Natural killer cell treated with Interleukin-12 subunit alpha and Interleukin-12 subunit beta and Interleukin-15 and Interleukin-18, amount 100 ng/mL, for 72 hours (primary cell): Measurements from ENCODE around the gene PSG2. TPM values are rescaled to one million over a fixed set of nuclear protein-coding genes. Genes with fewer than 3 reads are reported as not detected.
"Not testable (repeated sequence)": the region's sequence is repeated elsewhere in the genome, so short reads cannot be mapped to it uniquely, and the experiment has no call there.

Experiments
- ATAC-seq, 2 donors: fragments of 150-1000 bp; cut with Tn5 transposase in 1 of 2; sonication (Bioruptor Pico), chemical (Tn5 transposase) in 1 of 2; 2 replicates each; pipeline ENCODE4 v1.10.0; 2021
- DNase-seq: peaks from one replicate; pipeline ENCODE4 v3.0.0; 2022; ENCODE audit warnings: low spot score
- H3K27ac Mint-ChIP-seq, 2 donors: 1 replicate in 1 of 2; 2 replicates in 1 of 2; pipeline ENCODE4 v1.8.0; 2022; ENCODE audit warnings: mixed read lengths in 2 of 2, mild to moderate bottlenecking in 1 of 2, moderate library complexity in 1 of 2
- H3K27me3 Mint-ChIP-seq, 2 donors: 1 replicate in 1 of 2; 2 replicates in 1 of 2; pipeline ENCODE4 v1.8.0; 2022; ENCODE audit warnings: mixed read lengths in 2 of 2
- H3K36me3 Mint-ChIP-seq: one replicate; pipeline ENCODE4 v1.8.0; 2022; ENCODE audit warnings: mixed read lengths
- H3K4me1 Mint-ChIP-seq, 2 donors: 1 replicate in 1 of 2; 2 replicates in 1 of 2; pipeline ENCODE4 v1.8.0; 2022; ENCODE audit warnings: low read depth in 2 of 2, mixed read lengths in 2 of 2, mild to moderate bottlenecking in 1 of 2
- H3K4me3 Mint-ChIP-seq: one replicate; pipeline ENCODE4 v1.8.0; 2022; ENCODE audit warnings: mixed read lengths
- H3K9me3 Mint-ChIP-seq: 2 replicates; pipeline ENCODE4 v1.8.0; 2022; ENCODE audit warnings: mixed read lengths
- total RNA-seq, 2 donors: library from RNA; stranded (reverse); gene quantifications; one replicate each; pipeline ENCODE4 v1.2.3, GENCODE V29; 2022

PSG2 gene
- total RNA-seq, 2 donors from 2014 or later: not detected

DNA sequence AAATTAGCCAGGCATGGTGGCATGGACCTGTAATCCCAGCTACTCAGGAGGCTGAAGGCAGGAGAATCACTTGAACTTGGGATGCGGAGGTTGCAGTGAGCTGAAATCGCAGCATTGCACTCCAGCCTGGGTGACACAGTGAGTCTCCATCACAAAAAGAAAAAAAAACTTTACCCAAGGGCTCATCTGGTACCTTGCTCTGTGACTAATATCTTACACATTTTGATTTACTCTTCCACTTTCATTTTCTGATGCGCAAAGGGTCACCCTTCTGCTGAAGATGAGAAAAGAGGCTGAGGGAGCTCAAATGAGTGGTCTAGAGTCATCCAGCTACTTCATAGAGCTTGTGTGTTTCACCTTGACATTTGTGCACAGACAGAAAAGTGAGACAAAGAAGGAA is 34.5 kb downstream of the PSG2 start:
- not testable (repeated sequence) for H3K36me3 Mint-ChIP-seq, DNase-seq, H3K27ac Mint-ChIP-seq, ATAC-seq, H3K4me3 Mint-ChIP-seq, H3K9me3 Mint-ChIP-seq, H3K4me1 Mint-ChIP-seq
- peaks cover 4 to 16% of the 10 kb centered on the region in 2 donors for H3K27me3 Mint-ChIP-seq

DNA sequence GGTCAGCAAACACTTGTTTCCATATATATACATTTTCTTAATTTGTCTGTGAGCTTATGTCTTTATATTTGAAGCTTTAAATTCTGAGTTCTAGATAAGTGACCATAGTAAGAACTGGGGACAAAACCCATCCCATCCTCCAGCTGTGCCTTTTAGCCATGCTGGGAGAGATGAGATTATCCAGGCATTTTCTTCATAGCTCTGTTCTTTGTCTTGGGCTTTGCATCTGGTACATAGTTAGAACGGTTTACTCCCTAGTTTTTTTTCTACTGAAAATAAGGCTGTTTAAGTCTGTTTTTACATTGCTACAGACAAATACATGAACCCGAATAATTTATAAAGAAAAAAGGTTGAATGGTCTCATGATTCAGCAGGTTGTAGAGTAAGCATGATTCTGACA is 35.9 kb downstream of the PSG2 start:
- H3K9me3 Mint-ChIP-seq, ATAC-seq, H3K4me1 Mint-ChIP-seq, H3K4me3 Mint-ChIP-seq, H3K27ac Mint-ChIP-seq, H3K36me3 Mint-ChIP-seq, DNase-seq: not testable (repeated sequence)
- H3K27me3 Mint-ChIP-seq: peaks cover 4 to 16% of the 10 kb centered on the region in 2 donors

DNA sequence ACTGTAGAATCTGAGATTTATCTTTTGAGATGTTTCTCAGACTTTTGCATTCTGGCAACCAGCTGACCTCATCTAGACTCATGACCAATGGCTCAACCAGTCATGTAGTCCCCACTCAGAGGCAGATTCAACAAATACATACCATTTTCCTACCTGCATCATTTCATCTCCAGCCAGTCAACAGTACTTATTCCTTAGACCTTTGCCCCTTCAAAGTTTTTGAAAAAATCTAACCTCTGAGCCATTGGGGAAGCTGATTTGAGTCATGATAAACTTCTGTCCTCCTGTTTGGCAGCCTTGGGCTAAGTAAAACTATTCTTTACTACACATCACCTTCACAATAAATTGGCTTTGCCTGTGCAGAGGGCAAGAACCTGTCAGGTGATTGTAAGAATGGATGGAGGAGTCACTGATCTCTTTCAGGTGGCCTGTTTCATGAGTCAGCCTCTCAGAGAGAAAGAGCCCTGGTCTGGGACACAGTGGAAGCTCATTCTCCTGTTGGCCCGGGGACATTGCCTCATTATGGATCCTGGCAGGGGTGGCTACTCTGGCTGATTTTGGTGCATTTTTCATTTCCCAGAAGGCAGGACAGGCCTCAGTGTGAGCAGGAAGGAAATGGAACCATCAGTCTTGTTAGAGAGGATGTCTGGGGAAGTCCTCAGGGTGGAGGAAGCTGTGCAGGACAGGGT is 38.9 kb downstream of the PSG2 start:
- H3K27ac Mint-ChIP-seq, H3K36me3 Mint-ChIP-seq, H3K4me1 Mint-ChIP-seq, DNase-seq, H3K9me3 Mint-ChIP-seq, H3K4me3 Mint-ChIP-seq, ATAC-seq: not testable (repeated sequence)
- H3K27me3 Mint-ChIP-seq: peaks cover 2 to 13% of the 10 kb centered on the region in 2 donors

DNA sequence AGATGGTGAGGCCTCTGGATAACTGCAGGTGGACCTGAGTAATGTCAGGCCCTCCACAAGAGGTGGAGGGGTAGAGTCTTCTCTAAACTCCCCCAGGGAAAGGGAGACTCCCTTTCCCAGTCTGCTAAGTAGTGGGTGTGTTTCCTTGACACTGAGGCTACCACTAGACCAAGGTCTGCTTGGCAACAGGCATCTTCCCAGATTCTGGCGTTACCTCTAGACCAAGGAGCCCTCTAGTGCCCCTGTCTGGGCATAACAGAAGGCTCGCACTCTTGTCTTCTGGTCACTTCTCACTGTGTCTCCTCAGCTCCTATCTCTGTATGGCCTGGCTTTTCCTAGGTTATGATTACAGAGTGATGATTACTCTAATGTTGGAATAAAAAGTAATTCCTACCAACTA is 50.9 kb downstream of the PSG2 start:
- not testable (repeated sequence) for H3K4me1 Mint-ChIP-seq, H3K4me3 Mint-ChIP-seq, H3K9me3 Mint-ChIP-seq, H3K27ac Mint-ChIP-seq, DNase-seq, H3K36me3 Mint-ChIP-seq, ATAC-seq
- H3K27me3 Mint-ChIP-seq: peaks cover 32 to 35% of the 10 kb centered on the region in 2 donors

DNA sequence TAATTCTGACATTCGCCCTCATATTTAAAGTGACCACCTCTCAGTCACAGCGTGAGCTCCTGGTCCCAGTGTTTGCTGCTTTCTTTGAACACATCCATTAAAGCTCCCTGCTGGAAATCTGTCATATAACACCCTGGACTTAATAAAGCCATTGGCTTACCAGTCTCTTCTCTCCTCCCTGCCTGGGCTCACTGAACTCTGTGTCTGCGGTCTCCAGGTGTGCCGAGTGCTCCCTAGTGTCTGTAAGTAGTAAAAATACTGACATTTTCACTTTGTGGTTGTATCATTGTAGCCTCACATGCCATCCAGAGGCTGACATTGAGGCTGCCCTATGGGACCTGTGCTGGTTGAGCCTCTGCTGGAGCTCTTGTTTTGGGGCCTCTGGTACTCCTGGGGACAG is 53.6 kb downstream of the PSG2 start:
- ATAC-seq (no peak), DNase-seq (no peak)
- Mint-ChIP-seq H3K27ac (no peak overlapping the region), H3K4me1 (no peaks in the 10 kb centered on the region), H3K4me3 (no peak overlapping the region), H3K27me3 (peaks cover 21 to 25% of the 10 kb centered on the region in 2 donors), H3K36me3 (no peaks in the 10 kb centered on the region), H3K9me3 (no peaks in the 10 kb centered on the region)

DNA sequence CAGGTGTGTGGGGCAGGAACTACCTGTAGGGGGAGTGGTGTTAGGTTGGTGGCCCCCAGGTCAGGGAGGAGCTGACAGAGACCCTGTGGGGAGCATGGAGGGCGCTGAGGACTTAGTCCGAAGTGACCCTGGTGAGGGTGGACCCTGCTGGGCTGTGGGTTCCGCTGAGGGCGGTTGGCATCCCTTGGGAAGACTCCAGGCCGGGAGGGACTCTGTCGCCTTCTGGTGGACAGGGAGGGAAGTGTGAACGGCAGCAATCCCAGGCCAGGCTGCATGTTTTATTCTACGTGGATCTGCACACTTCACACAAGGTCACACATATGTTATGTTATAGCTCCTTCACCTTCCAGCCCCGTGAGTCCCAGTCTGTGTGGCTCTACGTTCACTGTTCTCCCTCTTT is 54.5 kb downstream of the PSG2 start:
- peaks cover 21 to 25% of the 10 kb centered on the region in 2 donors for H3K27me3 Mint-ChIP-seq
- not testable (repeated sequence) for ATAC-seq, H3K27ac Mint-ChIP-seq, H3K4me3 Mint-ChIP-seq, H3K4me1 Mint-ChIP-seq, DNase-seq, H3K9me3 Mint-ChIP-seq, H3K36me3 Mint-ChIP-seq

DNA sequence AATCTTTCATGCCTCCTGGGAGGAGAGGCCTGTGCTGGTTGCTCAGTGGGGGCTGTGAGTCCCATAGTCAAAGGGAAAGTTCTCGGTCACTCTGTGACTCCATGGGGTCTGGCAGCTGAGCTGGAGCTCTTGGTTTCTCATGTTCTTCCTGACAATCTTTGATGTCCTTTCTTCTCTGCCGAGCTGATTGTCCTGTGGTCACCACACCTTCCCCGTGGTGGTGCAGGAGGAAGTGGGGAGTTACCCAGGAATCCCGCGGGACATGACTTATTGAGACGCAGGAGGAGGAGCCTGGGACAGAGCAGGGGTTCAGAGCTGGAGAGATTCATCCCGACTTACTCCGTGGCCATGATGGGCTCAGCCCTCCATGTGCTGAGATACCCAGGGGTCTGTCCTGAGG is 55.4 kb downstream of the PSG2 start:
- peaks cover 21 to 22% of the 10 kb centered on the region in 2 donors for H3K27me3 Mint-ChIP-seq
- not testable (repeated sequence) for H3K9me3 Mint-ChIP-seq, H3K4me3 Mint-ChIP-seq, H3K27ac Mint-ChIP-seq, H3K4me1 Mint-ChIP-seq, ATAC-seq, DNase-seq, H3K36me3 Mint-ChIP-seq

DNA sequence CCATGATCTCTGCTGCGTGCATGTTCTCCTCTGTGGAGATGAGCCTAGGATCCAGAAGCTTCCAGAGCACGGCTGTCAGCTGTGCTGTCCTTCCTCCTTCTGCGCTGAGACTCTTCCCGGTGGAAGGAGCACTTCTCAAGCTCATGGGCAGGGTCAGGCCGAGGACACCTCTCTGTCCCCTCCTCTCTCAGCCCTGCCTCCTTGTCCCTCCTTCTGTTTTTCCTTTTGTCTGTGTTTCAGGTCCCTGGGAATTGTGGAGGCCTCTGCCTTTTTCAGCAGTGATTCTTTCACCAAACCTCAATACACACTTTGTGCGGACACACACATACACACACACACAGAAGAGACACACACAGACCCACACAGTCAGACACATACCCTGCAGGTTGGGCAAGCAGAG is 56.1 kb downstream of the PSG2 start, which contains the start of gene PSG11:
TSS of gene PSG11 (minus strand) at position 101 of the 400 bp plus-strand sequence. CDS start at position 4, 97 bp downstream.
- H3K4me3 Mint-ChIP-seq, H3K9me3 Mint-ChIP-seq, H3K36me3 Mint-ChIP-seq, H3K27ac Mint-ChIP-seq, H3K4me1 Mint-ChIP-seq, DNase-seq, ATAC-seq: not testable (repeated sequence)
- H3K27me3 Mint-ChIP-seq: peaks cover 20% of the 10 kb centered on the region in 2 donors

DNA sequence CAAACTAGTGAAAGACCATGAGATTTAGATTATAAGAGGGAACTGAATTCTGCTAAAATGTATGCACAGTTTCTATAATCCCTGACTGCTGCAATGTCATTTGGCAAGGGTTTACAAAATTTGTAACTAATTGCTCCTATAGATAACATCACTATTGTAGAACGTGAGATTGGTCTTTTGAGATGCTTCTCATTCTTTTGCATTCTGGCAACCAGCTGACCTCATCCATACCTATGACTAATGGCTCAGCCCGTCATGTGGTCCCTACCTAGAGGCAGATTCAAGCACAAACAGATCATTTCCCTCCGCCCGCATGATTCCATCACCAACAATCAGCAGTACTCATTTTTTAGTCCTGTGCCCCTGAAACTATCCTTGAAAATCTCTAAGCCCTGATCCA is 60.4 kb downstream of the PSG2 start:
- not testable (repeated sequence) for H3K9me3 Mint-ChIP-seq, H3K36me3 Mint-ChIP-seq, H3K4me3 Mint-ChIP-seq, H3K27ac Mint-ChIP-seq, ATAC-seq, H3K27me3 Mint-ChIP-seq, DNase-seq, H3K4me1 Mint-ChIP-seq

DNA sequence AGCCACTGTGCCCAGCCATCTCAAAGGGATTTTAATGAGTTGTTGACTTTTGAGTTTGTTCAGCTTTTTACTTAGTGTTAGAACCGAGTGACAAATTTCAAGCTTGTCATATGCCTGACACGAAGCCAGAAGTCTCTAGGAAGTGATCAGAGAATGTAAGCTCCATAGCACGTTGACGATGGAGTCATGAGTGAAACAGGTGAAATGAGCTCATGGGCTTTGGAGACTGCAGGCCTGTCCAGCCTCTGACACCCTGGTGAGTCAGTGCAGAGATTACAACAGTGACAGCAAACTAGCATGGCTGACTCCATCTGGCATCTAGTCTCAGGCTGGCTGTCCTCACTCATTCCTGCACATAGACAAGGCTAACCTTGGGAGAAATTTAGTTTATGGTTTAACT is 60.9 kb downstream of the PSG2 start:
- not testable (repeated sequence) for H3K4me3 Mint-ChIP-seq, H3K4me1 Mint-ChIP-seq, DNase-seq, H3K27ac Mint-ChIP-seq, H3K27me3 Mint-ChIP-seq, H3K9me3 Mint-ChIP-seq, H3K36me3 Mint-ChIP-seq, ATAC-seq

DNA sequence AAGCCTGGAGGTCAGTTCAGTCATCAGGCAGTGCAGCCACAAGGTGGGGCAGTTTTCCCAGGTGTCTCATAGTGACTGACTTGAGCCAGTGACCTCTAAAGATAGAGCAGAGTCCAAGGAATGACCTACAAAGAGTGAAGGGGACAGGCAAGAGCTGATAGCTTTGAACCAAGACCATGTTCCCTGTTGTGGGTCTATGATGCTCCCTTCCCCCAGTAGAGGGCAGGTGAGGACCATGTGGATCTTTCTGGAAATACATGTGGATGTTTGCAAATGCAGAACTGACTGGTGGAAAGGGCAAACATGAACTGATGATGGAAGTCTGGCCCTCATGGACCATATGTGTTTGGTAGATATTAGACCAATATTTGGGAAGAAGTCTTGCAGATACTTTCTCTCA is 62.9 kb downstream of the PSG2 start:
- H3K27me3 Mint-ChIP-seq, H3K9me3 Mint-ChIP-seq, H3K27ac Mint-ChIP-seq, DNase-seq, H3K36me3 Mint-ChIP-seq, ATAC-seq, H3K4me1 Mint-ChIP-seq, H3K4me3 Mint-ChIP-seq: not testable (repeated sequence)

Other genes starting within 250 kb of the PSG2 start
- not detected for gene PSG1, start 203.0 kb downstream of the PSG2 start, total RNA-seq
- gene PSG6, start 164.8 kb downstream of the PSG2 start, total RNA-seq: not detected
- gene PSG7, start 145.5 kb downstream of the PSG2 start, total RNA-seq: not detected
- not detected for gene PSG11, start 56.2 kb downstream of the PSG2 start, total RNA-seq
- not detected for gene PSG5, start 103.8 kb upstream of the PSG2 start, total RNA-seq
- gene PSG4, start 122.9 kb upstream of the PSG2 start, total RNA-seq: not detected
- not detected for gene PSG9, start 186.8 kb upstream of the PSG2 start, total RNA-seq